HepG2 (cell line): Measurements from ENCODE around the gene FETUB. TPM values are rescaled to one million over a fixed set of nuclear protein-coding genes. Genes with fewer than 3 reads are reported as not detected.

Source experiments
- AGO2 ChIP-seq: fragments of 200-400 bp; formaldehyde crosslinking; optimal IDR thresholded peaks from 2 replicates; pipeline ENCODE3; 2017; ENCODE audit warnings: mild to moderate bottlenecking, low read depth, low read length, moderate library complexity
- AHDC1 ChIP-seq: sonication (generic); formaldehyde crosslinking; IDR thresholded peaks from 2 replicates; pipeline ENCODE4 v1.5.1; 2020; ENCODE audit warnings: mild to moderate bottlenecking, missing genetic modification reagents, borderline replicate concordance
- CBFB ChIP-seq: sonication (generic); formaldehyde crosslinking; IDR thresholded peaks from 2 replicates; pipeline ENCODE4 v1.4.0; 2020; ENCODE audit warnings: missing genetic modification reagents
- CBX1 ChIP-seq: IDR thresholded peaks from one replicate; pipeline ENCODE4 v1.6.1; 2016; ENCODE audit warnings: antibody characterized with exemption, low read depth
- CEBPB ChIP-seq: IDR thresholded peaks from 2 replicates; pipeline ENCODE4 v1.6.1; 2011; ENCODE audit warnings: low read depth, low read length, improper control_type of control experiment, borderline replicate concordance
- EP300 ChIP-seq, 3 experiments: sonication (generic) in 1 of 3; formaldehyde crosslinking in 1 of 3; IDR thresholded peaks; 2 replicates each; pipeline versions ENCODE4 v1.5.1 to v1.6.1; 2011 to 2020; ENCODE audit warnings: low read depth in 2 of 3, low read length in 2 of 3, borderline replicate concordance in 1 of 3, improper control_type of control experiment in 1 of 3, mild to moderate bottlenecking in 1 of 3, missing genetic modification reagents in 1 of 3, moderate library complexity in 1 of 3
- HOXA9 ChIP-seq: sonication (generic); formaldehyde crosslinking; IDR thresholded peaks from 2 replicates; pipeline ENCODE4 v1.8.1; 2022; ENCODE audit warnings: missing genetic modification reagents, mild to moderate bottlenecking, moderate library complexity, borderline replicate concordance
- IRX3 ChIP-seq: sonication (generic); formaldehyde crosslinking; IDR thresholded peaks from 2 replicates; pipeline ENCODE4 v1.8.1; 2023; ENCODE audit warnings: mild to moderate bottlenecking, low read depth, missing genetic modification reagents, borderline replicate concordance
- MIER2 ChIP-seq: IDR thresholded peaks from 2 replicates; pipeline ENCODE4 v1.6.1; 2016; ENCODE audit warnings: missing biosample characterization, missing genetic modification reagents
- NCOR1 ChIP-seq: fragments of 200-600 bp; sonication (generic); IDR thresholded peaks from 2 replicates; pipeline ENCODE4 v1.7.0; 2017; ENCODE audit warnings: antibody characterized with exemption, low read length, borderline replicate concordance
- NFIC ChIP-seq: IDR thresholded peaks from 2 replicates; pipeline ENCODE4 v1.6.1; 2012; ENCODE audit warnings: mild to moderate bottlenecking, low read length, inconsistent platforms
- TFAP4 ChIP-seq: sonication (generic); IDR thresholded peaks from 2 replicates; pipeline ENCODE4 v1.6.1; 2016; ENCODE audit warnings: low read depth, borderline replicate concordance
- U2AF2 ChIP-seq: fragments of 200-400 bp; formaldehyde crosslinking; IDR thresholded peaks from 2 replicates; pipeline ENCODE4 v1.6.1; 2017; ENCODE audit warnings: low read depth, mild to moderate bottlenecking, low read length
- ZNF292 ChIP-seq: sonication (generic); formaldehyde crosslinking; IDR thresholded peaks from 2 replicates; pipeline ENCODE4 v1.8.1; 2022; ENCODE audit warnings: mild to moderate bottlenecking, low read depth, missing genetic modification reagents, borderline replicate concordance
- polyA plus RNA-seq, 8 experiments: library from polyadenylated mRNA; depleted of rRNA in 3 of 8; stranded (reverse) in 7 of 8; unstranded in 1 of 8; fragments of >200 nt; fragmentation: Illumina TruSeq in 4 of 8; extraction: Trizol in 4 of 8; gene quantifications; 2 replicates each; pipeline versions ENCODE4 v1.2.1 to v1.2.3, GENCODE V29; 2011 to 2016; ENCODE audit warnings: low read depth in 4 of 8, missing spikeins in 1 of 8, mixed read lengths in 1 of 8; ENCODE audit not compliant: insufficient read depth in 1 of 8
- total RNA-seq, 5 experiments: library from RNA; depleted of rRNA; stranded (reverse); fragments of >200 nt; fragmentation: Illumina TruSeq; extraction: Trizol; gene quantifications; 2 replicates each; pipeline ENCODE4 v1.2.3, GENCODE V29; 2016; ENCODE audit warnings: low read depth in 1 of 5
- TF ChIP-seq, protein P1 (sequence below): IDR thresholded peaks from 2 replicates; pipeline ENCODE4 v1.6.1; 2012; ENCODE audit warnings: low read length, improper control_type of control experiment
- TF ChIP-seq, protein P2 (sequence below): sonication (generic); formaldehyde crosslinking; conservative IDR thresholded peaks from 2 replicates; pipeline ENCODE4 v1.8.1; 2023; ENCODE audit warnings: missing genetic modification reagents

Gene FETUB
- total and polyA plus RNA-seq, 2 of the 13 experiments (the other 11 are each of a cell fraction or from before 2014, with no cell fraction given): 2.1 to 4.4 TPM

DNA sequence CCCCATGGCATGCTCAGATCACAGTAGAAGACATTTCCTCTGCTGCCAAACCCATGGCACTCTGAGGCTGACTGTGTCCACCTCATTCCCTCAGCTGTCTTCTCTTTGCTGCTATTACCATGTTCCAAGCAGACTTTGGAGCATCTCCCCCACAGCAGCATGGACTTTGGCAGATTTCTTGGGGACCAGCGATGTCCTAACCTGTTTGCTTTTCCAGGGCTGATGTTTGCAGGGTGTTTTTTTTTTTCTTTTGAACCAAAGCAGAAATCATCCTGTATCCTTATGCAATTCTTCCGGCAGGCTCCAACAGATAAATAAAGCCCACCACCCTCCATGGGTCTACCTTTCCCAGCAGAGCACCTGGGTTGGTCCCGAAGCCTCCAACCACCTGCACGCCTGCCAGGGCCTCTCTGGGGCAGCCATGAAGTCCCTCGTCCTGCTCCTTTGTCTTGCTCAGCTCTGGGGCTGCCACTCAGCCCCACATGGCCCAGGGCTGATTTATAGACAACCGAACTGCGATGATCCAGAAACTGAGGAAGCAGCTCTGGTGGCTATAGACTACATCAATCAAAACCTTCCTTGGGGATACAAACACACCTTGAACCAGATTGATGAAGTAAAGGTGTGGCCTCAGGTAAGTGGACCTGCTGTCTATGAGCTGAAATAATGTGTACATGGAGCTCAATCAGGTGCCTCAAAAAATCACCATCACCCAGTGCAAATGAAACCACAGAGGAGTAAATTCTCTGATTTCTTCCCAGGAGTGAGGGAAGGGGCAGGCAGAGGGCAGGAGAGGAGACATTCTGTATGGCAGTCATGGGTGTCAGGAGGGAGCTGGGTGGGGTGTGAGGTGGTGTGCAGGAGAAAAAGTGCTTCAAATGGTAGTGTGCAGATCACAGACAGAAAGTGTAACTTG lies 27.2 kb upstream of the FETUB start, which contains the start of gene AHSG (continued):
- TF ChIP-seq CBFB: 0 out of 2 replicates have a peak, but pooled peaks have one; percentile 32
- peak; percentile 94 for TF ChIP-seq TFAP4
- peak; percentile 81; the same call in 1 of the 2 replicates for TF ChIP-seq ZNF292 (CRISPR knock-in tag)
- TF ChIP-seq EP300 (IDR thresholded peaks at IDR 0.05; ENCODE audit: low read depth in 2 of 2, low read length in 2 of 2): peak; percentile 92 to 100
- peak; percentile 97 for TF ChIP-seq EP300 (CRISPR knock-in tag; IDR thresholded peaks at IDR 0.05; ENCODE audit: borderline replicate concordance)
- 0 out of 2 replicates have a peak, but pooled peaks have one; percentile 3 for TF ChIP-seq HOXA9 (CRISPR knock-in tag)
- no peak for TF ChIP-seq AGO2
- TF ChIP-seq, protein P1, sequence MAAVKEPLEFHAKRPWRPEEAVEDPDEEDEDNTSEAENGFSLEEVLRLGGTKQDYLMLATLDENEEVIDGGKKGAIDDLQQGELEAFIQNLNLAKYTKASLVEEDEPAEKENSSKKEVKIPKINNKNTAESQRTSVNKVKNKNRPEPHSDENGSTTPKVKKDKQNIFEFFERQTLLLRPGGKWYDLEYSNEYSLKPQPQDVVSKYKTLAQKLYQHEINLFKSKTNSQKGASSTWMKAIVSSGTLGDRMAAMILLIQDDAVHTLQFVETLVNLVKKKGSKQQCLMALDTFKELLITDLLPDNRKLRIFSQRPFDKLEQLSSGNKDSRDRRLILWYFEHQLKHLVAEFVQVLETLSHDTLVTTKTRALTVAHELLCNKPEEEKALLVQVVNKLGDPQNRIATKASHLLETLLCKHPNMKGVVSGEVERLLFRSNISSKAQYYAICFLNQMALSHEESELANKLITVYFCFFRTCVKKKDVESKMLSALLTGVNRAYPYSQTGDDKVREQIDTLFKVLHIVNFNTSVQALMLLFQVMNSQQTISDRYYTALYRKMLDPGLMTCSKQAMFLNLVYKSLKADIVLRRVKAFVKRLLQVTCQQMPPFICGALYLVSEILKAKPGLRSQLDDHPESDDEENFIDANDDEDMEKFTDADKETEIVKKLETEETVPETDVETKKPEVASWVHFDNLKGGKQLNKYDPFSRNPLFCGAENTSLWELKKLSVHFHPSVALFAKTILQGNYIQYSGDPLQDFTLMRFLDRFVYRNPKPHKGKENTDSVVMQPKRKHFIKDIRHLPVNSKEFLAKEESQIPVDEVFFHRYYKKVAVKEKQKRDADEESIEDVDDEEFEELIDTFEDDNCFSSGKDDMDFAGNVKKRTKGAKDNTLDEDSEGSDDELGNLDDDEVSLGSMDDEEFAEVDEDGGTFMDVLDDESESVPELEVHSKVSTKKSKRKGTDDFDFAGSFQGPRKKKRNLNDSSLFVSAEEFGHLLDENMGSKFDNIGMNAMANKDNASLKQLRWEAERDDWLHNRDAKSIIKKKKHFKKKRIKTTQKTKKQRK: no peak
- no peak for TF ChIP-seq U2AF2
- no peak for TF ChIP-seq MIER2 (CRISPR knock-in tag)
- TF ChIP-seq AHDC1 (CRISPR knock-in tag): peak; percentile 97
- peak; percentile 98 for TF ChIP-seq CBX1
- TF ChIP-seq NFIC: no peak
- peak; percentile 87 for TF ChIP-seq CEBPB
- TF ChIP-seq, protein P2, sequence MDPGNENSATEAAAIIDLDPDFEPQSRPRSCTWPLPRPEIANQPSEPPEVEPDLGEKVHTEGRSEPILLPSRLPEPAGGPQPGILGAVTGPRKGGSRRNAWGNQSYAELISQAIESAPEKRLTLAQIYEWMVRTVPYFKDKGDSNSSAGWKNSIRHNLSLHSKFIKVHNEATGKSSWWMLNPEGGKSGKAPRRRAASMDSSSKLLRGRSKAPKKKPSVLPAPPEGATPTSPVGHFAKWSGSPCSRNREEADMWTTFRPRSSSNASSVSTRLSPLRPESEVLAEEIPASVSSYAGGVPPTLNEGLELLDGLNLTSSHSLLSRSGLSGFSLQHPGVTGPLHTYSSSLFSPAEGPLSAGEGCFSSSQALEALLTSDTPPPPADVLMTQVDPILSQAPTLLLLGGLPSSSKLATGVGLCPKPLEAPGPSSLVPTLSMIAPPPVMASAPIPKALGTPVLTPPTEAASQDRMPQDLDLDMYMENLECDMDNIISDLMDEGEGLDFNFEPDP: 0 out of 2 replicates have a peak, but pooled peaks have one; percentile 81
- peak; percentile 65 for TF ChIP-seq IRX3 (CRISPR knock-in tag)
- peak; percentile 98 for TF ChIP-seq NCOR1
